Mesodermal cell (in vitro differentiated cells): Measurements from ENCODE around the gene TNS3. TPM values are rescaled to one million over a fixed set of nuclear protein-coding genes. Genes with fewer than 3 reads are reported as not detected.

Experiments used
- H3K27ac ChIP-seq: 2 replicates; pipeline ENCODE4 v1.7.0; 2013; ENCODE audit warnings: mild to moderate bottlenecking, low read depth, low read length, moderate library complexity; ENCODE audit not compliant: severe bottlenecking
- H3K36me3 ChIP-seq: 2 replicates; pipeline ENCODE4 v1.7.1; 2013; ENCODE audit warnings: mild to moderate bottlenecking, low read length, moderate library complexity; ENCODE audit not compliant: control insufficient read depth, insufficient read depth
- H3K4me1 ChIP-seq: one replicate; pipeline ENCODE4 v1.7.1; 2013; ENCODE audit warnings: mild to moderate bottlenecking, low read length; ENCODE audit not compliant: insufficient read depth, control insufficient read depth, poor library complexity, severe bottlenecking
- H3K4me3 ChIP-seq: 2 replicates; pipeline ENCODE4 v1.7.0; 2013; ENCODE audit warnings: low read length, control low read depth, mild to moderate bottlenecking; ENCODE audit not compliant: insufficient read depth, poor library complexity, severe bottlenecking; ENCODE audit errors: extremely low read depth
- H3K9me3 ChIP-seq: 2 replicates; pipeline ENCODE4 v1.7.1; 2013; ENCODE audit warnings: mild to moderate bottlenecking, low read length, moderate library complexity; ENCODE audit not compliant: control insufficient read depth
- WGBS, 2 experiments: methylation state at CpG; one replicate each; pipeline ENCODE4 v1.1.5; 2013; ENCODE audit warnings: missing lambda C conversion rate in 2 of 2; ENCODE audit not compliant: insufficient coverage in 2 of 2; 5-methylcytosine and 5-hydroxymethylcytosine counted together
- polyA plus RNA-seq, 2 experiments: library from polyadenylated mRNA; stranded (reverse); fragments of 50-300 nt; gene quantifications; one replicate each; pipeline ENCODE4 v1.2.3, GENCODE V29; 2013

The TNS3 gene
- polyA plus RNA-seq (2013, experiment 1 of 2) = 37.7 TPM
- polyA plus RNA-seq (2013, experiment 2 of 2) = 37.1 TPM

- no peak within 1 kb of the TSS for H3K27ac ChIP-seq
These were observed at the start of gene TNS3 for GRCh38 chr7:47581804-47582763. Gene TNS3, minus strand, starts transcription at chr7:47582111. Its CDS starts 142,475 bp downstream, at chr7:47439636.

GRCh38 chr7:47631711-47632110, 49.8 kb upstream of the TNS3 start:
- Histone ChIP-seq H3K27ac (no peak overlapping the region), H3K4me3 (no peak overlapping the region), H3K9me3 (no peaks in the 10 kb centered on the region), H3K36me3 (no peaks in the 10 kb centered on the region), H3K4me1 (peaks cover 17% of the 10 kb centered on the region)
- 91 to 94% methylated on average over 10 to 13 of the region's 13 CpGs for WGBS, 2 experiments

More at GRCh38 chr7:47581804-47582763, at the start of gene TNS3:
- Histone ChIP-seq H3K36me3 (no peaks in the 10 kb centered on the region), H3K4me1 (no peaks in the 10 kb centered on the region), H3K9me3 (no peaks in the 10 kb centered on the region), H3K4me3 (peak within 1 kb of the TSS; percentile 84)
- WGBS, 2 experiments = 7 to 11% methylated on average over 50 to 61 of the region's 85 CpGs

GRCh38 chr7:47627580-47628283, 45.8 kb upstream of the TNS3 start:
- Histone ChIP-seq H3K9me3 (no peaks in the 10 kb centered on the region), H3K27ac (no peak overlapping the region), H3K36me3 (no peaks in the 10 kb centered on the region), H3K4me3 (no peak overlapping the region), H3K4me1 (peaks cover 8% of the 10 kb centered on the region)
- 90 to 94% methylated on average over 5 to 7 of the region's 7 CpGs for WGBS, 2 experiments

GRCh38 chr7:47625861-47626715, 44.2 kb upstream of the TNS3 start:
- H3K4me3 ChIP-seq = no peak overlapping the region
- 50 to 60% methylated on average over 5 to 7 of the region's 10 CpGs for WGBS, 2 experiments
- H3K4me1 ChIP-seq = peaks cover 19% of the 10 kb centered on the region
- H3K27ac ChIP-seq = no peak overlapping the region
- no peaks in the 10 kb centered on the region for H3K36me3 ChIP-seq
- H3K9me3 ChIP-seq = no peaks in the 10 kb centered on the region

- H3K27ac ChIP-seq = no peak overlapping the region
- peaks cover 19% of the 10 kb centered on the region for H3K4me1 ChIP-seq
- no peak overlapping the region for H3K4me3 ChIP-seq
- H3K9me3 ChIP-seq = no peaks in the 10 kb centered on the region
- no peaks in the 10 kb centered on the region for H3K36me3 ChIP-seq
These were observed 42.8 kb upstream of the TNS3 start for GRCh38 chr7:47624689-47625088.

- H3K9me3 ChIP-seq = no peaks in the 10 kb centered on the region
- WGBS, 2 experiments = 68 to 72% methylated on average over 9 to 11 of the region's 11 CpGs
- peaks cover 19% of the 10 kb centered on the region for H3K4me1 ChIP-seq
- no peaks in the 10 kb centered on the region for H3K36me3 ChIP-seq
- H3K4me3 ChIP-seq = no peak overlapping the region
- H3K27ac ChIP-seq = peak overlapping the region; percentile 79
These were observed 41.2 kb upstream of the TNS3 start for GRCh38 chr7:47622946-47623640.

GRCh38 chr7:47622586-47622945, 40.7 kb upstream of the TNS3 start:
- Histone ChIP-seq H3K4me1 (peaks cover 19% of the 10 kb centered on the region), H3K36me3 (no peaks in the 10 kb centered on the region), H3K4me3 (no peak overlapping the region), H3K27ac (peak overlapping the region; percentile 79), H3K9me3 (no peaks in the 10 kb centered on the region)

GRCh38 chr7:47621979-47622561, 40.2 kb upstream of the TNS3 start:
- Histone ChIP-seq H3K4me1 (peaks cover 19% of the 10 kb centered on the region), H3K36me3 (no peaks in the 10 kb centered on the region), H3K27ac (peak overlapping the region; percentile 79), H3K4me3 (no peak overlapping the region), H3K9me3 (no peaks in the 10 kb centered on the region)
- 78 to 94% methylated on average over 7 to 10 of the region's 14 CpGs for WGBS, 2 experiments

GRCh38 chr7:47621347-47621746, 39.4 kb upstream of the TNS3 start:
- Histone ChIP-seq H3K4me3 (no peak overlapping the region), H3K36me3 (no peaks in the 10 kb centered on the region), H3K9me3 (no peaks in the 10 kb centered on the region), H3K27ac (no peak overlapping the region), H3K4me1 (peaks cover 19% of the 10 kb centered on the region)
- 94 to 99% methylated on average over 12 of the region's 12 CpGs for WGBS, 2 experiments

GRCh38 chr7:47619806-47620205, 37.9 kb upstream of the TNS3 start:
- Histone ChIP-seq H3K4me1 (peaks cover 19% of the 10 kb centered on the region), H3K27ac (no peak overlapping the region), H3K4me3 (no peak overlapping the region), H3K9me3 (no peaks in the 10 kb centered on the region), H3K36me3 (no peaks in the 10 kb centered on the region)
